Measurements from ENCODE around the gene ADD2.
"Not testable (repeated sequence)": the region's sequence is repeated elsewhere in the genome, so short reads cannot be mapped to it uniquely, and the experiment has no call there.

ADD2 gene

DNA sequence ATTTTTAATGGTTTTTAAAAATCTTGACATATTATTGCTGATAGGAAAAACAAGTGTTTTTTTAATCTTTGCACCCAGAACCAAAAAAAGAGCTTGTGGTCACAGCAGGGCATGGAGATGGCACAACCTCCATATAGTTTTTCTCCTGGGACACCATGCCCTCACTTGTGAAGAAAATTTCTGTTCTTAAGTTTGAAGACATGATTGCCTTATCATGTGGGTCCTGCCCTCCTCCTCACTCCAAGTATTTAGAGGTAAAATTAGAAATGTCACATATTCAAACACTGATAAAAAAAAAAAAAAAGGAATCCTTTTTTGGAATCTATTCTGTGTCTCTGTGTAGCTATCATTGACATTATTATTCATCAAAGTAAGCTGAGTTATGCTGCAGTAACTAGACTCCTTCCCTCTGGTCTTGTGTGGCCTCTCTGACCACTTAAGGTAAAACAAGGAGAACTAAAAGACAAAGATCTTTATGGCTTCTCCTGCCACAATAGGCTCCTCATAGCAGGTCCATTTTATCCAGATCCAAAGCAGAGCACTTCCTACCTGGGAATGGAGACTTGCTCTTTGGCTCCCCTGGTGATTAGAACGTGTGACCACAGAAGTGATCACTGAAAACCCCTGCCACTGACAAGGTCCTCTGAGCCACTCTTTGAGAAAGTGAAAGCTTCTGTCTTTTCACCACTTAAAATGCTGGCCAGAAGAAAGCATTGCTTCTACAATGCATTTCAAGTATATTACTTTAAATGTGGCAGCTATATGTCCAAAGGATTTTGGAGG is 19.8 kb downstream of the ADD2 start:
- DNase-seq: no peak

DNA sequence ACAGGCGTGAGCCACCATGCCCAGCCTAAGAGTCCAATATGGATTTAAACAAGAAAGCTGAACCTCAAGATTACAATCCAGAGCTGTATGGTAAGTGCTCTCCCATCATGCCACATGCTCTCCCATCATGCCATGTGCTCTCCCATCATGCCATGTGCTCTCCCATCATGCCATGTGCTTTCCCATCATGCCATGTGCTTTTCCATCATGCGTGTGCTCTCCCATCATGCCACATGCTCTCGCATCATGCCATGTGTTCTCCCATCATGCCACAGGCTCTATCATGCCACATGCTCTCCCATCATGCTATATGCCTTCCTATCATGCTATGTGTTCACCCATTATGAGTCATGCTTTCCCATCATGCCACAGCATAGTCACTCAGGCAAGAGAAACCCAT is 20.7 kb downstream of the ADD2 start:
- DNase-seq: no peak

DNA sequence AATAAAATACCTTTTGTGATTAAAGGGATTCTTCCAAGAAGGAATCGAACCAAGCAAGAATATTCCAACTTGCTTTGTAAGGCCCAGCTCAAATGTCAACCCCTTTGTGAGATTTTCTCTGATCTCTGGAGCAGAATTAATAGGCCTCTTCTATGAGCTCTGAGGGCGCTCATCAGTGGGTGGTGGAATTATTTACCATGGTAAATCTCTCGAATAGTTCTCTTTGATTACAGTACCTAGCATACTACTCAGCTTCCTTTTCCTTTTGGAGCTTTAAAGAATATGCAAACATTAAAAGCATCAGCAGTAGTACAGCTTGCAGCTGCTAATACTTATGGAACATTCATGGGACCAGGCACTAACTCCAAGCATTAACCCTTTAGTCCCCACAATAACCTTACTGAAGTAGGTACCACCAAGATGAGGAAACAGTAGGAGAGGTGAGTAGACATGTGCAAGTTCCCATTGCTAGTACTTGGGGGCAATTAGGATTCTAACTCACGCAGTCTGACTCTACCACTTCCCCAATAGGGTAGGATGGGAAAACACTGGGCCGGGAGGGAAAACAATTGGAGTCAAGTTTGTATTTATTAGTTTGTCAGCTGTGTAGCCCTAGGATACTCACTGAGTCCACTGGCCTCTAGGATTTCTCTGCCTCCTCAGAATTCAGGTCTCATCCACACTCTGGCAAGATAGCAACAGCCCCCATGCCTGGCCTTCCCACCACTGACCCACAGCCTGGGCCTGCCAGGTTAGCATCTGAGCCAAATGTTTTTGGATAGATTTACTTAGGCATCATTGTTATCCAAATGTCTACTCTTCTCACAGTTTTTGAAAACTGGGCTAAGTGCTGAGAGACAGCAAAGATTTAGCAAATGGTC is 21.7 kb downstream of the ADD2 start:
- DNase-seq: no peak

DNA sequence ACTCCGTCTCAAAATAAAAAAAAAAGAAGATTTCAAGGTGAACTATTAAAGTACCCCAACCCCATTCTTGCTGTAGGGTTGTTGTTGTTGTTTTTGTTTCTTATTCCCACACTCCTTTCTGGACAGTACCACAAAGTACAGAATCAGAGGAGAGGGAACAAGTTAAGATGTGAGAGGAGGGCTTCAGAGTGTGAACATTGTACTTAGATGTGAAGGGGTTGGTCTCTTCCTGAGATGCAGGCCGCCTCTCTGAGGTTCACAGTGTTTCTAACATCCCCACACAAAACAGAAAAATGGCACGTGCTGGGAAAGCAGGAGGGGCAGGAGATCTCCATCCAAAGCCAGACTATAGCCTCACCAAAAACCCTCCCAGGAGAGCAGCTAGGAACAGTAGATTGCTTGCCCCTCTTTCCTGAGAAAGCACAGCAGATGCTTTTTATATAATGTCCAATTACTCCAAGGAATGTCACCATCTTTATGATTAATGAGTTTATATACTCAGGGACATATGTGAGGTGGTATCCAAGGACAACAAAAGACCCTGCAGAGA is 22.6 kb downstream of the ADD2 start:
- DNase-seq: no peak

DNA sequence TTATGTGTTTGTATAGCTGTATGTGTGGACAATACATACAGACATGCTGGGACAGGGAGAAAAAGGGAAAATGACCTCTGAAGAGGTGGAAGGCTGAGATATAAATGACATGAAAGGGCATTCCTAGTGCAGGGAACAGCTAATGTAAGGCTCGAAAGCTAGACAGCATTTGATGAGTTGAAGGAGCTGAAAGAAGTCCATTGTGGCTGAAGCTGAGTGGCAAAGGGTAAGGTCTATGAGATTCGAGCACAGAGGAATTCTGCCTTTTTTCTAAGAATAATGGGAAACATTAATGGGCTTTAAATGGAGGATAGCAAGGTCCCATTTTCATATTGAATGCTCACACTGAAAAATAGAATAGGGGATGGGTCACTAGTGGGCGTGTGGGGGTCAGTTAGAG is 23.6 kb downstream of the ADD2 start:
- no peak for DNase-seq

DNA sequence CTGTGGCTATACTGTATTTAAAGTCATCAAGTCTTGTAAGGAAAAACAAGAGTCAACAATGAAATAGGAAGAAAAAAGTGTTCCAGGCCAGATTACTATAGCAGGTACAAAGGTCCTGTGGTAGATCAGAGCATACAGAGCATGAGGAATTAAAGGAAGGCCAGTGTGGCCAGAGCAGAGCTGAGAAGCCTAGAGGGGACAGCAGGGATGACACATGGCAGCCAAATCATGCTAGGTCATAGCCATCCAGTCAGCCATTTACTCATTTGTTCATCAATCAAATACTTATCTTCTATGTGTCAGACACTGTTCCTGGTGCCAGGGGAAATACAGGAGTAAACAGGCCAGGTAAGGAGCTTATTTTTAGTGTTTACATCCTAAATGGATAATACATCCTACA is 24.3 kb downstream of the ADD2 start:
- no peak for DNase-seq

GRCh38 chr2:70743068-70743467 is 24.9 kb downstream of the ADD2 start:
- no peak for DNase-seq

DNA sequence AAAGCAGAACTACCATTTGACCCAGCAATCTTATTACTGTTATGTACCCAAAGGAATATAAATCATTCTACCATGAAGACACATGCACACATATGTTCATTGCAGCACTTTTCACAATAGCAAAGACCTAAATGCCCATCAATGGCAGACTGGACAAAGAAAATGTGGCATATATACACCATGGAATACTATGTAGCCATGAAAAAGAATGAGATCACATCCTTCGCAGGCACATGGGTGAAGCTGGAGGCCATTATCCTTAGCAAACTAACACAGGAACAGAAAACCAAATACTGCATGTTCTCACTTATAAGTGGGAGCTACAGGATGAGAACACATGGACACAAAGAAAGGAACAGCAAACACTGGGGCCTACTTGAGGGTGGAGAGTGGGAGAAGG is 28.5 kb downstream of the ADD2 start:
- DNase-seq: not testable (repeated sequence)

- DNase-seq: no peak
Measured at GRCh38 chr2:70738159-70738558, 29.8 kb downstream of the ADD2 start.

- no peak for DNase-seq
Measured at GRCh38 chr2:70735071-70735470, 32.9 kb downstream of the ADD2 start.

DNA sequence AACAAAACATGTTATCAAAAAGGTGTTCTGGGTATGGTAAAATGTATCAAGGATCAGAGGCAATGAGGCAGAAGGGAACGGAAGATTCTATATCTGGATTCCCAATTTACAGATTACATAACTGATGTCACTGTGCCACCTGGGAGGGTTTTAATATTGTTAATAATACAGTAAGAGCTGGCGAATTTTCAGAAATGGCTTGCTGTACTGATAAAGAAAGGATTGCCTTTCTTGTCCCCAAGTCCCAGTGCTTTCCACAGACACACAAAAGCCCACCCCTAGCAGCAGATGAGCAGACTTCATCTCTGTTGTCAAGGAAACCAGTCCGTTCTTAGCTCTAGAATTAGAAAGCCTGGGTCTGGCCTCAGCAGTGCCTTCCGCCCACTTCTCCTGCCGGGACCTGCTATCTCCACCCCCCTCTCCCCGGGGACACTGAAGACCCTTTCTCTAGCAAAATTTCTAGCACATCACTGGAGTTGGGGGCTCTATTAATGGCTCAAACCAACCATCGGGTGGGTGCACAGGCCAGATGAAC is 34.3 kb downstream of the ADD2 start:
- DNase-seq: no peak

DNA sequence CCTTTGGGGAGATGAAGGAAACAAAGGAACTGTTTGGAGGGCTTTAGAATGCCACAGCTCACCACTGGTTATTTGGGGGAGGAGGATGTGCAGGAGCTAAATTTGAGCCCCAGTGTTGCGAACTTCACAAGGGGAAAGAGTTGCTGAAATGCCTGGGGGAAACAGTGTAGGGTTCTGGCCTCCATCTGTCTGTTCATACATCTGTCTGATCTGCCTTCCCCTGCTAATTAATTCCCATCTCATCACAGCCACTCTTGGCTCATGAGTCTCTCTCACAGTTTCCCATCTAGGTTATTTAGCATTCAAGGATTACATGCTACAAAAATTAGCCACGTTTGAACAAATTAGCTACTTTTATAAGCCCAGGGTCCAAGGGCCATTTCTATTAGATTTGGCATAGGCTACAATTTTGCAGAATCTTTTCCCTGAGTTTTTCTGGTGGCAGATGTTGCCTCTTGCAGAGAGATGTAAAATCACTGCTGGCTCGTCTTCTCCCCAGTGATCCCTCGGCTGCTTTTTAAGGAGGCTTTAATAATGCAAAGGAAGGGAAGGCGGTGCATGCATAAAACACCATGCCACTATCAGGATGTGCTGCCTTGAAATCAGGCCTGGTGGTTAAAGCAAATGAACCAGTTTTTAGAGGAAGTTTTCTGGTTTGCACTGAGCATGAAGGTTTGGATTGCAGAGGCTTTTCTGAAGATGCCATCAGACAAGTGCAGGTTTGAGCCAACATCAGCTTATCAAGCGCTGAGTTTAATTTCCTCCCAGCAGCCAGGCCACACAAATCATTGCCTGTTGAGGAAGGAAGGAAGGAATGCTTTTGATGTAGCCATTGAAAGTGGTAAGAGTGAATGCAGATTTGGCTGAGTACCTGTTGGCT is 35.0 kb downstream of the ADD2 start:
- DNase-seq: no peak

DNA sequence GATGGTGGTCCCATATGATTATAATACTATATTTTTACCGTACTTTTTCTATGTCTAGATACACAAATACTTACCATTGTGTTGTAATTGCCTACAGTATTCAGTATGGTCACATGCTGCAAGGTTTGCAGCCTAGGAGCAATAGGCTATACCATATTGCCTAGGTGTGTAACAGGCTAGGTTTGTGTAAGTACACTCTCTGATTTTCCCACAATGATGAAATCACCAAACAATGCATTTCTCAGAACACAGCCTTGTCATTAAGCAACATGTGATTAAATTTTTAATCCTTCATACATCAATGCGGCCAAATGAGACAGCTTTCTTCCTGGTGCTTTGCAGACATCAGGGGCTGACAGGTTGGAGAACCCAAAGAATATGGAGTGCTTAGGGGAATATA is 37.3 kb downstream of the ADD2 start:
- no peak for DNase-seq

GRCh38 chr2:70729647-70730046 is 38.4 kb downstream of the ADD2 start:
- DNase-seq: no peak

- DNase-seq: no peak
Measured at GRCh38 chr2:70728128-70728527, 39.9 kb downstream of the ADD2 start.

DNA sequence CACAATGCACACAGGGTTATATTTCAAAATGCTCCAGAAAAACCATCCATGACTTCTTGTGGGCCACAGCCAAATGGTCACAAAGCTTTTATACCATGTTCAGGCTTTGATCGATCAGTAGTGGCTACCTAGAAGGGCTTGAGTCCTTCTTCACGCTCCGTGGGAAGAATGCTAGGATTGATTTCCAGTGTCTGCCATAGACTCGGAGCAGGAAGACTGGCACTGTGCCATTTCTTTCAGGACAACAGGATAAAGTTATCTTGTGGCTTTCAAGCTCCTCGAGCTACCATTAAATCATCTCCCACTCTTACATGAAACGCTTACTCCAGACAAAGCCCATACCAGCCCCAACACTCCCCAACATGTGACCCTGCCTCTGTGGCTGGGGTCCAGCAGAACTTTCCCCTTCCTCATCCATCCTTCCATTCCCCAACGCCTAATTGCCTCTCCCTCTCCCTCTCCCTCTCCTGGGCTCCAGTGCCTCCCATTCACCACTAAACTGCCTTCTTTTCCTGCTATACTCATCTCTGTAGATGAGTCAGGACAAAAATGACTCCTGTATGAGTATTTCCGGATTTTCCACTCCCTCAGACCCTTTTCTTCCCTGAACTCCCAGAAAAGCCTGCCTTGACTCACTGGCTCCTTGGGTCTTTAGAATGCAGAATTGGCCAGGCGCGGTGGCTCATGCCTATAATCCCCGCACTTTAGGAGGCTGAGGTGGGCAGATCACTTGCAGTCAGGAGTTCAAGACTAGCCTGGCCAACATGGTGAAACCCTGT is 40.9 kb downstream of the ADD2 start:
- no peak for DNase-seq

DNA sequence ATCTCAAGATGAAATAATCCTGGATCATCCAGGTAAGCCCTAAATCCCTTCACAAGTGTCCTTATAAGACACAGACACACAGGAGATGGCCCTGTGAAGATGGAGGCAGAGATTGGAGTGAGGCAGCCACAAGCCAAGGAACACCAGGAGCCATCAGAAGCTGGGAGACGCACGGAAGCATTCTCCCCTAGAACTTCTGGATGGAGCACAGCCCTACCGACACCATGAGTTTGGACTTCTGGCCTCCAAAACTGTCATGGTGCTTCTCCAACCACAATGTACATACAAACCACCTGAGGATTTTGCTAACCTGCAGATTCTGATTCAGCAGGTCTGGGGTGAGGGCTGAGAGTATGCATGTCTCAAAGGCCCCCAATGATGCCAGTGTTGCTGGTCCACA is 42.5 kb downstream of the ADD2 start:
- no peak for DNase-seq

- no peak for DNase-seq
Measured at GRCh38 chr2:70724366-70724765, 43.6 kb downstream of the ADD2 start.

GRCh38 chr2:70723286-70723885 is 44.6 kb downstream of the ADD2 start:
- DNase-seq: no peak

DNA sequence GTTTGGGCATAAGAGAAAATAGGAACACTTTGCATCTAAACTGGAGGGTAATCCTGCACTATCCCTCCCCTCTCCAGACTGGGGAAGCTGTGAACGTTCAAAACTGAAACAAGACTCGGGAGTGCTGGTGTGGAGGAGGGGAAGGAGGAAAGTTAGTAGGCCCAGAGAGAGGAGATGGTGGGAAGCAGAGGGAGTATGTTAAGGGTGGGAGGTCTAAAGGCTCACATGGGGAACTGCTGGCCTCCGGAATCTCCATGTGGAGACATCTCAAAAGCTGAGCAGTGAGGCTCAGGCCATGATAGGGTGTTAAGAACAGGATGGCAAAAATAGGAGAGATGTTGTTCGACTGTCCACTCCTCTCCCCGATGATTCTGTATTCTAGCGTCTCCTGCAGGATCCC is 47.9 kb downstream of the ADD2 start:
- DNase-seq: no peak

DNA sequence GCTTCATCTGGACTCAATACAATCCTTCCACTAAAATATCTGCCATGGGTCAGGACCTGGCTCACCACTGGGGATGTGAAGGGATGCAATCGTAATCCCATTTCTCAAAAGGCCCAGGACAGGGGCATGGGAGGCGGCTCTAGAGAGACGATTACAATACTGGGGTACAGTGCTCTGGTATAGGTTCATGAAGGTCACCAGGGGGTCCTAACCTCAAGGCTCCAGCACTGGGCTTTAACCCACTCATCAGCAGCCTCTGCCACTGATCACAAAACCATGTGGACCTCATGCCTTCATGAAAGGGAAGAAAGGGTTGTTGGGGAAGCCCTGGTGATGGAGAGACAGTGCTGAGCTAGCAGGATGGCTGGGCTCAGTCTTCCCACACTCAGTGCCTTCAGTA is 48.8 kb downstream of the ADD2 start:
- DNase-seq: no peak
